Neural crest cell (in vitro differentiated cells): Measurements from ENCODE around the gene CCNK. TPM values are rescaled to one million over a fixed set of nuclear protein-coding genes. Genes with fewer than 3 reads are reported as not detected.
A peak's percentile ranks its signal among the peaks of the same experiment; 100 is the strongest.

Experiments
- DNase-seq: peaks from one replicate; pipeline ENCODE4 v3.0.0; 2021; ENCODE audit warnings: low read depth, mixed read lengths, low spot score
- H3K27ac Mint-ChIP-seq: one replicate; pipeline ENCODE4 v1.8.0; 2021; ENCODE audit warnings: mild to moderate bottlenecking, mixed read lengths; ENCODE audit not compliant: unreplicated experiment
- H3K27me3 Mint-ChIP-seq: 2 replicates; pipeline ENCODE4 v1.8.0; 2021; ENCODE audit warnings: low read depth, mild to moderate bottlenecking, mixed read lengths
- H3K36me3 Mint-ChIP-seq: 2 replicates; pipeline ENCODE4 v1.8.0; 2021; ENCODE audit warnings: low read depth, mild to moderate bottlenecking, mixed read lengths
- H3K4me1 Mint-ChIP-seq: 2 replicates; pipeline ENCODE4 v1.8.0; 2021; ENCODE audit warnings: mixed read lengths
- H3K4me3 Mint-ChIP-seq: one replicate; pipeline ENCODE4 v1.8.0; 2021; ENCODE audit warnings: mild to moderate bottlenecking, mixed read lengths
- H3K9me3 Mint-ChIP-seq: 2 replicates; pipeline ENCODE4 v1.8.0; 2021; ENCODE audit warnings: mixed read lengths
- CTCF ChIP-seq: fragments of 200-600 bp; sonication (generic); conservative IDR thresholded peaks from 2 replicates; pipeline ENCODE4 v1.5.0; 2021; ENCODE audit warnings: antibody characterized with exemption, mild to moderate bottlenecking
- total RNA-seq: library from RNA; stranded (reverse); gene quantifications from 2 replicates; pipeline ENCODE4 v1.2.1, GENCODE V29; 2021

Gene CCNK
- total RNA-seq, 1 donor from 2014 or later = 69.6 TPM

- TF ChIP-seq CTCF = no peak
- H3K27me3 Mint-ChIP-seq = no peaks in the 10 kb centered on the region
- peaks cover 13% of the 10 kb centered on the region for H3K4me1 Mint-ChIP-seq
- H3K4me3 Mint-ChIP-seq = peak overlapping the region; percentile 36
- no peaks in the 10 kb centered on the region for H3K9me3 Mint-ChIP-seq
- no peak overlapping the region for H3K27ac Mint-ChIP-seq
- DNase-seq = no peak
- no peaks in the 10 kb centered on the region for H3K36me3 Mint-ChIP-seq
Measured at GRCh38 chr14:99512110-99512449, 30.9 kb downstream of the CCNK start.

- TF ChIP-seq CTCF = no peak
- Mint-ChIP-seq H3K4me1 (peaks cover 13% of the 10 kb centered on the region), H3K9me3 (no peaks in the 10 kb centered on the region), H3K36me3 (no peaks in the 10 kb centered on the region), H3K27ac (no peak overlapping the region), H3K4me3 (no peak overlapping the region), H3K27me3 (no peaks in the 10 kb centered on the region)
- no peak for DNase-seq
Measured at GRCh38 chr14:99512571-99513182, 31.5 kb downstream of the CCNK start.

GRCh38 chr14:99513183-99513694 lies 32.0 kb downstream of the CCNK start:
- Mint-ChIP-seq H3K36me3 (no peaks in the 10 kb centered on the region), H3K27me3 (no peaks in the 10 kb centered on the region), H3K27ac (no peak overlapping the region), H3K4me3 (no peak overlapping the region), H3K4me1 (peaks cover 13% of the 10 kb centered on the region), H3K9me3 (no peaks in the 10 kb centered on the region)
- no peak for TF ChIP-seq CTCF
- no peak for DNase-seq

DNA sequence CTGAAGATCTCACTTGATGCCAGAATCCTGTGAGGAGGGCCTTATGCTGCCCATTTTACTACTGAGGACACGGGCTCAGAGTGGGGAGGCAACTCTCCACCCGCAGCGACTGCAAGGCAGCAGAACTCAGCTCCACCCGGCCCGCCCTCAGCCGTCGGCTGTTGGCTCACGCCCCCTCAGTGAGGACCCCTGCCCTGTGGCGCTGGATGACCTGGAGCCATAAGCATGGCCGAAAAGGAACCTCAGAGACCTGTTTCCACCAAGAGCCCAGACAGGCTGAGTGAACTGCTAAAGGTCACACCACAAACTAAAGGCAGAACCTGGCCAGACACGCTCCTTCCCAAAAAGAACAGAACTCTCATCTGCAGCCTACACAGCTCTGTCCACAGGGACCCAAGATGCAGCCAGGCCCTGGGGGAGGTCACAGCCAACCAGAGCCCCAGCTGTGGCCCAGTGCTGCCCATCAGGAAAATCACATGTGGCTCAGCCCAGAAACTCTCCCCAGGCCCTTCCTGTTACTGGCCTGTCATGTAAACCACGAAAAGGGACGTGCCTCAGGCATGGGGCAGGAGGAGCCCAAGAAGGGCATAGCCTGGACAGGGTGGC lies 32.8 kb downstream of the CCNK start:
- no peak overlapping the region for H3K27ac Mint-ChIP-seq
- no peaks in the 10 kb centered on the region for H3K36me3 Mint-ChIP-seq
- no peak overlapping the region for H3K4me3 Mint-ChIP-seq
- H3K27me3 Mint-ChIP-seq = no peaks in the 10 kb centered on the region
- H3K4me1 Mint-ChIP-seq = peaks cover 13% of the 10 kb centered on the region
- DNase-seq = no peak
- TF ChIP-seq CTCF = no peak
- no peaks in the 10 kb centered on the region for H3K9me3 Mint-ChIP-seq

- no peaks in the 10 kb centered on the region for H3K9me3 Mint-ChIP-seq
- no peaks in the 10 kb centered on the region for H3K27me3 Mint-ChIP-seq
- H3K36me3 Mint-ChIP-seq = no peaks in the 10 kb centered on the region
- DNase-seq = no peak
- peaks cover 13% of the 10 kb centered on the region for H3K4me1 Mint-ChIP-seq
- no peak for TF ChIP-seq CTCF
- H3K27ac Mint-ChIP-seq = no peak overlapping the region
- H3K4me3 Mint-ChIP-seq = no peak overlapping the region
Measured at GRCh38 chr14:99514552-99515300, 33.5 kb downstream of the CCNK start.
